Activated T-helper 1 cell treated with anti-CD3 and anti-CD28 coated beads, Interleukin-12 subunit alpha, Interleukin-12 subunit beta, Interleukin-2, Interleukin-4 antibody, amounts not matched to agents 30 ng/mL and 10 ng/mL and 1 ng/mL, durations not matched to agents 14 hours and 24 hours and 36 hours (primary cell): ENCODE data around the gene AHI1. TPM values are rescaled to one million over a fixed set of nuclear protein-coding genes. Genes with fewer than 3 reads are reported as not detected.
"Not testable (repeated sequence)": the region's sequence is repeated elsewhere in the genome, so short reads cannot be mapped to it uniquely, and the experiment has no call there.

Source experiments
- DNase-seq: peaks from one replicate; pipeline ENCODE4 v3.0.0; 2021; ENCODE audit warnings: low spot score
- H3K27ac Mint-ChIP-seq: one replicate; pipeline ENCODE4 v1.8.0; 2021; ENCODE audit warnings: mild to moderate bottlenecking, mixed read lengths
- H3K27me3 Mint-ChIP-seq: one replicate; pipeline ENCODE4 v1.8.0; 2022; ENCODE audit warnings: mild to moderate bottlenecking, moderate library complexity, mixed read lengths; ENCODE audit not compliant: insufficient read depth
- H3K36me3 Mint-ChIP-seq: one replicate; pipeline ENCODE4 v1.8.0; 2021; ENCODE audit warnings: low read depth, mixed read lengths
- H3K4me1 Mint-ChIP-seq: one replicate; pipeline ENCODE4 v1.8.0; 2021; ENCODE audit warnings: low read depth, mixed read lengths
- H3K4me3 Mint-ChIP-seq: one replicate; pipeline ENCODE4 v1.8.0; 2021; ENCODE audit warnings: mild to moderate bottlenecking, moderate library complexity, mixed read lengths
- H3K9me3 Mint-ChIP-seq: one replicate; pipeline ENCODE4 v1.8.0; 2021; ENCODE audit warnings: mixed read lengths
- intact Hi-C: fragments of 100-400 bp; cut with micrococcal nuclease; formaldehyde crosslinking; loops from one replicate; pipeline ENCODE4 v1.15.1; 2024
- total RNA-seq: library from RNA; stranded (reverse); gene quantifications from 2 replicates; pipeline ENCODE4 v1.2.3, GENCODE V29; 2022

The AHI1 gene
- total RNA-seq, 1 donor from 2014 or later: 142 TPM

DNA sequence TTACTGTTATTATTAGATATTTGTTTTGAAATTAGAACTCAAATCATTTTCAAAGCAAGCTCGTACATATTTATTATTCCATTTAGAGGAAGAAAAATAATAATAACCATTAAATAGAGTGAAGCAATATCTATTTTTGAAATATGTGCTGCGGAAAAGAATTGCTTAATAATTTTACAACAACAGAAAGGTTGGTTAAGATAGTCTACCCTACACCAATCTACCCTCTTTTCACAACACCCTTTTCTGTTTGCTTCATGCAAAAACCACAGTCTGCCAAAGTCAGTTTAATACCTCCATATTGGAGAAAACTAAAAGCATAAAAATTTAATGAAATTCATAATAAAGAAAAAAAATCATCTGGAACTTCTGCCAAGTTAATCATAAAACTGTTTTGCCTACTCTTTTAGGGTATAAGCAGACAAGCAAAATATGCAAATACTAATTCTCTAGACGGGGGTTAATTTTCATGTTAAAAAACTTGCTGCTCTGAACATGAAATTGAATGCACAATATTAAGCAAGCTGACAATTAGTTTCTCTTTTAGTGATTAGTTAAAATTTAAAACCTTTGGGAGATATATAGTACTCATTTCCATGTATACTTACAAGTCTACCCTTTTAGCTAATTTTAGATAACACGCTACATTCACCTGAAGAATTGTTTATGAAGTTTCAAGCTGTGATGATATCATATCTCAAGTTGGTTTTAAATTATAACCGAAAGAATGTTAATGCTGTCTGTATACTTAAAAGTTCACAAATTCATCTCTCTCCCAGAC lies 100.2 kb downstream of the AHI1 start:
- H3K4me1 Mint-ChIP-seq: no peaks in the 10 kb centered on the region
- DNase-seq: no peak
- no peak overlapping the region for H3K4me3 Mint-ChIP-seq
- intact Hi-C loops: no loop called here
- H3K27me3 Mint-ChIP-seq: peaks cover 3% of the 10 kb centered on the region
- no peaks in the 10 kb centered on the region for H3K9me3 Mint-ChIP-seq
- peaks cover 13% of the 10 kb centered on the region for H3K36me3 Mint-ChIP-seq
- H3K27ac Mint-ChIP-seq: no peak overlapping the region

GRCh38 chr6:135395136-135395535 lies 102.4 kb downstream of the AHI1 start:
- Mint-ChIP-seq H3K36me3 (peaks cover 12% of the 10 kb centered on the region), H3K27me3 (peaks cover 3% of the 10 kb centered on the region), H3K27ac (no peak overlapping the region), H3K4me1 (no peaks in the 10 kb centered on the region), H3K9me3 (no peaks in the 10 kb centered on the region), H3K4me3 (no peak overlapping the region)
- intact Hi-C loops: no loop called here
- DNase-seq: no peak

- Mint-ChIP-seq H3K4me3 (no peak overlapping the region), H3K4me1 (no peaks in the 10 kb centered on the region), H3K36me3 (peaks cover 9% of the 10 kb centered on the region), H3K27me3 (no peaks in the 10 kb centered on the region), H3K27ac (no peak overlapping the region), H3K9me3 (no peaks in the 10 kb centered on the region)
- no peak for DNase-seq
- intact Hi-C loops: no loop called here
Observed at GRCh38 chr6:135393289-135393688, 104.3 kb downstream of the AHI1 start.

DNA sequence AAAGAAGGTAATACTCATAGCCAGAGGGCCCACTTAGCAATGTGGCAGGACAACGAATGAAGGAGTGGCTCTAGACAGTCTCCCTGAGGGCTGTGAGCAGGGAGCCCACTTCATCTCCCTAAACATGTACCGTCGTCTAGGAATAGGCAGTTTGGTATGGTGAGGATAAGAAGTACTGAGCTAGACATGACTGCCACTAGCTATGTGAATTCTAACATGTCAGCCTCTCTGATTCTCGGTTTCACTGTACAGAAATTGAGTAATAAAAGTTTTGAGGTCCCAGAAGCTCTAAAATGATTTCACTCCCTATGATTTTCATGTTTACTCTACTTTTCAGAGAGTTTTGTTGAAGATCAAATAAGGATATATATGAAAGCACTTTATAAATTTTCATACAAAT lies 107.1 kb downstream of the AHI1 start:
- Mint-ChIP-seq H3K9me3 (no peaks in the 10 kb centered on the region), H3K4me1 (no peaks in the 10 kb centered on the region), H3K36me3 (peaks cover 11% of the 10 kb centered on the region), H3K4me3 (no peak overlapping the region), H3K27me3 (no peaks in the 10 kb centered on the region), H3K27ac (no peak overlapping the region)
- DNase-seq: no peak
- intact Hi-C loops: no loop called here

DNA sequence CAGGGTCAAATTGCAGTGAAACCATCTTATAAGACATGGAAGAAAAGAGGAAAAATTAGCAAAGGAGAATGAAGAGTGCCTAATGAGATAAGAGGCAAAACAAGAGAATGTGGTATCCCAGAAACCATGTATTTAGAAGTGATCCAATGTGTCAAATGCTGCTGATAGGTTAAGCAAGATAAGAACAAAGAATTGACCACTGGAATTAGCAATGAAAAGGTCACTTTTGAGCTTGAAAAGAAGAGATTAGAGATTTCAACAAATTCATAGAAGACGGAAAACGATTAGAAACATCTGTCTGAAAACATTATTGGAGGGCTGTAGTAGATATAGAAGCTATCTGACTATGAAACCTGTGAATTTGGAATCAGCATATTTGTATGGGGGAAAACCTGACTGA lies 112.2 kb downstream of the AHI1 start:
- no peak overlapping the region for H3K27ac Mint-ChIP-seq
- H3K27me3 Mint-ChIP-seq: no peaks in the 10 kb centered on the region
- no peak overlapping the region for H3K4me3 Mint-ChIP-seq
- H3K4me1 Mint-ChIP-seq: no peaks in the 10 kb centered on the region
- no peak for DNase-seq
- H3K36me3 Mint-ChIP-seq: peaks cover 8% of the 10 kb centered on the region
- intact Hi-C loops: no loop called here
- H3K9me3 Mint-ChIP-seq: no peaks in the 10 kb centered on the region

GRCh38 chr6:135383766-135384165 lies 113.8 kb downstream of the AHI1 start:
- Mint-ChIP-seq H3K27ac (no peak overlapping the region), H3K4me1 (no peaks in the 10 kb centered on the region)
- intact Hi-C loops: no loop called here

DNA sequence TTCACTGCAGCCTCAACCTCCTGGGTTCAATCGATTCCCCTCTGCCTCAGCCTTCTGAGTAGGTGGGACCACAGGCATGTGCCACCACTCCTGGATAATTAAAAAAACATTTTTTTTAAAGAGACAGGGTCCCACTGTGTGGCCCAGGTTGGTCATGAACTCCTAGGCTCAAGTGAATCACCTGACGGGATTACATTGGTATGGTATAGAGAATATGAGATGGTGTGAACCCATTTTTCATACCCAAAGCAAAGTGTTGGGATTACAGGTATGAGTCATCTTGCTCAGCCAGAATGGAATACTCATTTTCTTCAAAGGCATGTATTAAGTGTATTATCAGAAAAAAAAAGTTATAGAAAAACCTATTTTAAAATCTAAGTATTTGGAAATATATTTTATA lies 114.2 kb downstream of the AHI1 start:
- no peak overlapping the region for H3K4me3 Mint-ChIP-seq
- H3K27ac Mint-ChIP-seq: no peak overlapping the region
- no peaks in the 10 kb centered on the region for H3K4me1 Mint-ChIP-seq
- intact Hi-C loops: no loop called here
- no peak for DNase-seq
- peaks cover 6% of the 10 kb centered on the region for H3K36me3 Mint-ChIP-seq
- no peaks in the 10 kb centered on the region for H3K9me3 Mint-ChIP-seq
- H3K27me3 Mint-ChIP-seq: no peaks in the 10 kb centered on the region

More at GRCh38 chr6:135383766-135384165, 113.8 kb downstream of the AHI1 start:
- H3K27me3 Mint-ChIP-seq: no peaks in the 10 kb centered on the region
- peaks cover 6% of the 10 kb centered on the region for H3K36me3 Mint-ChIP-seq
- no peak for DNase-seq
- H3K9me3 Mint-ChIP-seq: no peaks in the 10 kb centered on the region
- no peak overlapping the region for H3K4me3 Mint-ChIP-seq

DNA sequence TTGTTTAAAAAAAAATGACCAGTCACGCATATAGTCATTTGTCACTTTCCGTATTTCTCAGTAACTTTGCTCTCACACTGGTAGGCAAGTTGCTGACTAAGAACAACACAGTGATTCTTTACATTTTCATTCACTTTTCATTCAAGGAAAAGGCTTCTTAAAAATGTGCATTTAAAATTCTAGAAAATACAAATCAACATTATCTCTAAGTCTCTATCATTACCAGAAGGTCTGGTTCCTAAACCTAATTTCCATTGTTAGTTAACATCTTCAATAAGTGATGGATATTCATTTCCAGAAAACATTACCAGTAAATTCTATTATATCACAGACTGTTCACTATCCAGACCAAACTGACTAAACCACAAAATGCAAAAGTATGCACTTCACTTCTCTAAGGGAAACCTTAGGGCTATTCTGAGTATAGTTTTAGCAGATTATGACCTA lies 115.3 kb downstream of the AHI1 start:
- H3K4me3 Mint-ChIP-seq: no peak overlapping the region
- peak overlapping the region; percentile 33 for H3K27ac Mint-ChIP-seq
- H3K9me3 Mint-ChIP-seq: no peaks in the 10 kb centered on the region
- H3K4me1 Mint-ChIP-seq: no peaks in the 10 kb centered on the region
- H3K36me3 Mint-ChIP-seq: peaks cover 5% of the 10 kb centered on the region
- no peak for DNase-seq
- intact Hi-C loops: loop anchor here (1.0 kb wide), 2 partner anchors 84 to 268 kb away; no protein-coding TSS in a partner anchor
- no peaks in the 10 kb centered on the region for H3K27me3 Mint-ChIP-seq

- Mint-ChIP-seq H3K4me3 (no peak overlapping the region), H3K9me3 (no peaks in the 10 kb centered on the region), H3K4me1 (no peaks in the 10 kb centered on the region), H3K36me3 (peaks cover 4% of the 10 kb centered on the region), H3K27me3 (no peaks in the 10 kb centered on the region), H3K27ac (no peak overlapping the region)
- no peak for DNase-seq
- intact Hi-C loops: no loop called here
Observed at GRCh38 chr6:135380793-135381192, 116.7 kb downstream of the AHI1 start.

- Mint-ChIP-seq H3K4me3 (no peak overlapping the region), H3K9me3 (no peaks in the 10 kb centered on the region), H3K27ac (no peak overlapping the region), H3K36me3 (peaks cover 2% of the 10 kb centered on the region), H3K4me1 (no peaks in the 10 kb centered on the region), H3K27me3 (no peaks in the 10 kb centered on the region)
- intact Hi-C loops: no loop called here
- no peak for DNase-seq
Observed at GRCh38 chr6:135379647-135380046, 117.9 kb downstream of the AHI1 start.

- H3K36me3 Mint-ChIP-seq: peaks cover 23% of the 10 kb centered on the region
- H3K4me1 Mint-ChIP-seq: no peaks in the 10 kb centered on the region
- H3K9me3 Mint-ChIP-seq: peaks cover 15% of the 10 kb centered on the region
- intact Hi-C loops: no loop called here
- no peaks in the 10 kb centered on the region for H3K27me3 Mint-ChIP-seq
- no peak overlapping the region for H3K27ac Mint-ChIP-seq
- no peak overlapping the region for H3K4me3 Mint-ChIP-seq
- no peak for DNase-seq
Observed at GRCh38 chr6:135372758-135373157, 124.8 kb downstream of the AHI1 start.

- H3K4me1 Mint-ChIP-seq, intact Hi-C loops, DNase-seq, H3K36me3 Mint-ChIP-seq, H3K27me3 Mint-ChIP-seq, H3K4me3 Mint-ChIP-seq, H3K27ac Mint-ChIP-seq: not testable (repeated sequence)
- H3K9me3 Mint-ChIP-seq: peaks cover 31% of the 10 kb centered on the region
Observed at GRCh38 chr6:135363622-135364021, 133.9 kb downstream of the AHI1 start.

DNA sequence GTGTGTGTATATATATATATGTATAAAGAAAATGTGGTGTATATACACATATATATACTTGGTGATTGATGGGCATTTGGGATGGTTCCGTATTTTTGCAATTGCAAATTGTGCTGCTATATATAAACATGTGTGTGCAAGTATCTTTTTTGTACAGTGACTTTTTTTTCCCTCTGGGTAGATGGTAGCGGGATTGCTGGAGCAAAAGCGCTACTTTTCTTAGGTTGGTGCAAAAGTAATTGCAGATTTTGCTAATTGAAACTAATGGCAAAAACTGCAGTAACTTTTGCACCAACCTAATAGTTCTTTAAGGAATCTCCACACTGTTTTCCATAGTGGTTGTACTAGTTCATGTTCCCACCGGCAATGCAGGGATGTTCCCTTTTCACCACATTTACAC lies 135.4 kb downstream of the AHI1 start:
- no peak for DNase-seq
- Mint-ChIP-seq H3K4me1 (peaks cover 16% of the 10 kb centered on the region), H3K27ac (no peak overlapping the region), H3K9me3 (peaks cover 20% of the 10 kb centered on the region), H3K36me3 (peaks cover 5% of the 10 kb centered on the region), H3K27me3 (no peaks in the 10 kb centered on the region), H3K4me3 (no peak overlapping the region)
- intact Hi-C loops: no loop called here

DNA sequence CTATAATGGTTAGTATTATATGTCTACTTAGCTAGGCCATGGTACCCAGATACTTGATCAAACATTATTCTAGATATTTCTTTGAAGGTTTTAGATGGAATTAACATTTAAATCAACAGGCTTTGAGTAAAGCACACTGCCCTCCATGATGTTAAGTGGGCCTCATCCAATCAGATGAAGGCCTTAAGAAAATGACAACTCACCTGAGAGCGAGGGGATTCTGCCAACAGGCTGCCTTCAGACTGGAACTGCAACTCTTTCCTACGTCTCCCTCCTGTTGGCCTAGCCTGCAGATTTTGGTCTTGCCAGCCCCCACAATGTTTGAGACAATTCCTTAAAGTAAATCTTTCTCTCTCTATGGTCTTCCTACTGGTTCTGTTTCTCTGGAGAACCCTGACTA lies 137.3 kb downstream of the AHI1 start:
- intact Hi-C loops: no loop called here
- H3K4me1 Mint-ChIP-seq: peaks cover 16% of the 10 kb centered on the region
- no peak for DNase-seq
- no peaks in the 10 kb centered on the region for H3K27me3 Mint-ChIP-seq
- peaks cover 5% of the 10 kb centered on the region for H3K9me3 Mint-ChIP-seq
- no peak overlapping the region for H3K27ac Mint-ChIP-seq
- no peak overlapping the region for H3K4me3 Mint-ChIP-seq
- peaks cover 9% of the 10 kb centered on the region for H3K36me3 Mint-ChIP-seq
